HL-60 (cell line): Measurements from ENCODE around the gene GLTP.
A peak's percentile ranks its signal among the peaks of the same experiment; 100 is the strongest.
"Not testable (repeated sequence)": the region's sequence is repeated elsewhere in the genome, so short reads cannot be mapped to it uniquely, and the experiment has no call there.

ENCODE experiments used
- DNase-seq, 2 experiments: peaks; one replicate each; pipeline ENCODE4 v3.0.0-alpha.2; 2010 to 2020; ENCODE audit warnings: low read depth in 1 of 2, low spot score in 1 of 2
- H3K27ac ChIP-seq: fragments of 250-450 bp; sonication (Bioruptor Pico); replicated peaks from 2 replicates; pipeline ENCODE4 v1.5.1; 2020; ENCODE audit warnings: mild to moderate bottlenecking, moderate library complexity
- H3K27me3 ChIP-seq: fragments of 250-450 bp; sonication (Bioruptor Pico); 2 replicates; pipeline ENCODE4 v1.5.1; 2021; ENCODE audit warnings: mild to moderate bottlenecking, moderate library complexity; ENCODE audit not compliant: insufficient read depth, poor library complexity, severe bottlenecking
- H3K4me3 ChIP-seq: replicated peaks from 2 replicates; pipeline ENCODE4 v1.5.1; 2011; ENCODE audit warnings: mild to moderate bottlenecking, control low read depth, low read length; ENCODE audit not compliant: insufficient read depth
- CTCF ChIP-seq: IDR thresholded peaks from one replicate; pipeline ENCODE4 v1.5.1; 2011; ENCODE audit warnings: low read length, control low read depth, inconsistent platforms; ENCODE audit not compliant: insufficient read depth
- GABPA ChIP-seq: IDR thresholded peaks from 2 replicates; pipeline ENCODE4 v1.6.1; 2012; ENCODE audit warnings: low read depth
- POLR2AphosphoS5 ChIP-seq: IDR thresholded peaks from 2 replicates; pipeline ENCODE4 v1.6.1; 2012; ENCODE audit warnings: low read depth
- SPI1 ChIP-seq: IDR thresholded peaks from 2 replicates; pipeline ENCODE4 v1.6.1; 2012; ENCODE audit warnings: low read depth, mild to moderate bottlenecking, borderline replicate concordance
- TF ChIP-seq, protein P1 (sequence below): IDR thresholded peaks from 2 replicates; pipeline ENCODE4 v1.6.1; 2012; ENCODE audit warnings: low read depth; ENCODE audit not compliant: insufficient replicate concordance

Gene GLTP

GRCh38 chr12:109857715-109858114 is 22.6 kb downstream of the GLTP start:
- H3K27ac ChIP-seq = no peak overlapping the region
- TF ChIP-seq SPI1 (no peak), GABPA (no peak), CTCF (no peak), POLR2AphosphoS5 (no peak)
- TF ChIP-seq, protein P1, sequence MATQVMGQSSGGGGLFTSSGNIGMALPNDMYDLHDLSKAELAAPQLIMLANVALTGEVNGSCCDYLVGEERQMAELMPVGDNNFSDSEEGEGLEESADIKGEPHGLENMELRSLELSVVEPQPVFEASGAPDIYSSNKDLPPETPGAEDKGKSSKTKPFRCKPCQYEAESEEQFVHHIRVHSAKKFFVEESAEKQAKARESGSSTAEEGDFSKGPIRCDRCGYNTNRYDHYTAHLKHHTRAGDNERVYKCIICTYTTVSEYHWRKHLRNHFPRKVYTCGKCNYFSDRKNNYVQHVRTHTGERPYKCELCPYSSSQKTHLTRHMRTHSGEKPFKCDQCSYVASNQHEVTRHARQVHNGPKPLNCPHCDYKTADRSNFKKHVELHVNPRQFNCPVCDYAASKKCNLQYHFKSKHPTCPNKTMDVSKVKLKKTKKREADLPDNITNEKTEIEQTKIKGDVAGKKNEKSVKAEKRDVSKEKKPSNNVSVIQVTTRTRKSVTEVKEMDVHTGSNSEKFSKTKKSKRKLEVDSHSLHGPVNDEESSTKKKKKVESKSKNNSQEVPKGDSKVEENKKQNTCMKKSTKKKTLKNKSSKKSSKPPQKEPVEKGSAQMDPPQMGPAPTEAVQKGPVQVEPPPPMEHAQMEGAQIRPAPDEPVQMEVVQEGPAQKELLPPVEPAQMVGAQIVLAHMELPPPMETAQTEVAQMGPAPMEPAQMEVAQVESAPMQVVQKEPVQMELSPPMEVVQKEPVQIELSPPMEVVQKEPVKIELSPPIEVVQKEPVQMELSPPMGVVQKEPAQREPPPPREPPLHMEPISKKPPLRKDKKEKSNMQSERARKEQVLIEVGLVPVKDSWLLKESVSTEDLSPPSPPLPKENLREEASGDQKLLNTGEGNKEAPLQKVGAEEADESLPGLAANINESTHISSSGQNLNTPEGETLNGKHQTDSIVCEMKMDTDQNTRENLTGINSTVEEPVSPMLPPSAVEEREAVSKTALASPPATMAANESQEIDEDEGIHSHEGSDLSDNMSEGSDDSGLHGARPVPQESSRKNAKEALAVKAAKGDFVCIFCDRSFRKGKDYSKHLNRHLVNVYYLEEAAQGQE = no peak
- no peak overlapping the region for H3K4me3 ChIP-seq
- H3K27me3 ChIP-seq = no peaks in the 10 kb centered on the region
- no peak for DNase-seq

DNA sequence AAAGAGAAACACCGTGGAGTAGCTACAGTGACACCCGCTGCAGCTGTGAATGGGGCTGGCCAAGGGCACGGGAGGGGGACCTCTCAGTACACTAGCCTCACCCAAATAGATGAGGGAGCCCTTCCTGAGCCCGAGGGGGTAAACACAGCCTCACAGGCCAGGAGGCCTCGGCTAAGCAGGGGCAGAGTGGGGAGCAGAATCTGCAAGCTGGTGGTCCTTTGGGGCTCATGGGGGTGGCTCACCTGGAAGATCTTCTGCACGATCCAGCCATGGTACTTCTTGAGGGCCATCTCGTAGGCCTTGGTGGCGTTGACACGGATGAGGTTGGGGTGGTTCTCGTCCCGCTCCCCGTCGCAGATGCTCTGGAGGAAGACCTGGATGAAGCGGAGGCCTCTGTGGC is 25.0 kb downstream of the GLTP start:
- TF ChIP-seq SPI1 = no peak
- H3K27me3 ChIP-seq = no peaks in the 10 kb centered on the region
- H3K4me3 ChIP-seq = no peak overlapping the region
- H3K27ac ChIP-seq = no peak overlapping the region
- no peak for DNase-seq

- DNase-seq, H3K4me3 ChIP-seq, H3K27me3 ChIP-seq, H3K27ac ChIP-seq: not testable (repeated sequence)
Observed at GRCh38 chr12:109850518-109850917, 29.8 kb downstream of the GLTP start.

- peak in 1 of 2 experiments; percentile 48 for DNase-seq
- no peak for TF ChIP-seq POLR2AphosphoS5
- TF ChIP-seq, protein P1 = no peak
- no peak for TF ChIP-seq CTCF
- TF ChIP-seq GABPA = no peak
- no peak for TF ChIP-seq SPI1
- no peaks in the 10 kb centered on the region for H3K27me3 ChIP-seq
- H3K27ac ChIP-seq = peak overlapping the region; percentile 58
- no peak overlapping the region for H3K4me3 ChIP-seq
Observed at GRCh38 chr12:109847142-109847735, 33.1 kb downstream of the GLTP start.

GRCh38 chr12:109845824-109846205 is 34.5 kb downstream of the GLTP start:
- no peak for TF ChIP-seq CTCF
- TF ChIP-seq GABPA = no peak
- TF ChIP-seq SPI1 = no peak
- TF ChIP-seq POLR2AphosphoS5 = no peak
- TF ChIP-seq, protein P1 = no peak
- DNase-seq = no peak
- H3K4me3 ChIP-seq = no peak overlapping the region
- H3K27me3 ChIP-seq = no peaks in the 10 kb centered on the region
- H3K27ac ChIP-seq = peak overlapping the region; percentile 58
